Gastrocnemius medialis (tissue), 4 donors: ENCODE data around the gene UBE4B.

ENCODE experiments used
- CTCF ChIP-seq, 5 experiments: fragments of 450-650 bp in 3 of 5; fragments of 200-600 bp in 2 of 5; sonication (generic) in 2 of 5; IDR thresholded peaks in 4 of 5; conservative IDR thresholded peaks in 1 of 5; 1 replicate in 4 of 5; 2 replicates in 1 of 5; pipeline ENCODE4 v1.5.1; 2016 to 2019; ENCODE audit warnings: antibody characterized with exemption in 5 of 5, mild to moderate bottlenecking in 3 of 5, moderate library complexity in 3 of 5
- POLR2A ChIP-seq, 2 donors: fragments of 450-650 bp; IDR thresholded peaks; one replicate each; pipeline ENCODE4 v1.6.1; 2017; ENCODE audit warnings: antibody characterized with exemption in 2 of 2, mild to moderate bottlenecking in 2 of 2, moderate library complexity in 2 of 2

GRCh38 chr1:10146391-10146790, 113.6 kb downstream of the UBE4B start:
- TF ChIP-seq CTCF (IDR thresholded peaks at IDR 0.05 in 4 of 5, conservative IDR thresholded peaks at IDR 0.05 in 1 of 5) (no peak), POLR2A (IDR thresholded peaks at IDR 0.05) (no peak)
